Fibroblast of pulmonary artery (primary cell): ENCODE measurements around the gene CFL2.

Experiments used
- DNase-seq: peaks from one replicate; pipeline ENCODE4 v3.0.0-alpha.2; 2010; ENCODE audit warnings: low read depth
- H3K4me3 ChIP-seq: replicated peaks from 2 replicates; pipeline ENCODE4 v1.5.1; 2011; ENCODE audit warnings: low read depth, mild to moderate bottlenecking, control low read depth, low read length, moderate library complexity
- CTCF ChIP-seq: IDR thresholded peaks from 2 replicates; pipeline ENCODE4 v1.5.1; 2011; ENCODE audit warnings: mild to moderate bottlenecking, control low read depth, low read length, inconsistent platforms; ENCODE audit errors: missing control alignments

The CFL2 gene

DNA sequence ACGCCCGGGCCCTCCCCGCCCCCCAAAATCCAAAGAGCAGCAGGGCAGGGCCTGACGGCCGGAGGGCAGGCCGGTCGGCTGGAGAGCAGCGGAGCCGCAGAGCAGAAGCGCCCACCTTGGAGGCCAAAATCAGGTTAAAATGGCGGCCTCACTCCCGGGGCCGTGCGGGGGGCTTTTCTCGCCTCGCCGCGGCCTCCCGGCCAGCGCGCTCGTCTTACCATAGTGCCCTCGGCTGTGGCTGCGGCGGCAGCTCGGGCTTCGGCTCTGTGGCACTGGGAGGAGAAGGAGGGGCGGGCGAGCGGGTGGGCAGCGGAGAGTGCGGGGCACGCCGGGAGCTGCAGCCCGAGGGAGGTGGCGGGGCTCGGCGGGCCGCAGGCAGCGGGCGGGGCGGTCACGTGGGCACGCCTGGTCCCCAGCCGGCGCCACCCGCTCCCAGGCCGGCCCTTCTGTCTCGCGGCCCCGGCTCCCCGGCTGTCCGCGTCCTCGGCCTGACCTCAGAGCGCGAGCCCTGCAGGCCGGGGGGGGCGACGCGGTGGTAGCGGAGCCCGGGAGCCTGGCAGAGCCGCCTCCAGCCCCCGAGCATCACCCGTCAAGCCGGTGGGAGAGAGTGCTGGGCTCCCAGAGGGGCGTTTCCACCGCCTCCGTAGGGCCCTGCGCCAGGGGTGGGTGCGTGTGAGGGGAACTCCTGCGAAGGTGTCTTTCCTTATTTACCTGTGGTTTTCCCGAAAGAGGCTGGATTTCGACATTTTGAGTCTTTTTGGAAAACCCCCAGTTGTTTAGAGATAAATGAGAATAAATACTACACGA is at the start of gene CFL2:
TSS of gene CFL2 (minus strand) at position 274 of the 807 bp plus-strand sequence. CDS start at position 221, 53 bp downstream.
- DNase-seq: peak; percentile 67
- H3K4me3 ChIP-seq: peak within 1 kb of the TSS; percentile 71
- TF ChIP-seq CTCF: no peak

DNA sequence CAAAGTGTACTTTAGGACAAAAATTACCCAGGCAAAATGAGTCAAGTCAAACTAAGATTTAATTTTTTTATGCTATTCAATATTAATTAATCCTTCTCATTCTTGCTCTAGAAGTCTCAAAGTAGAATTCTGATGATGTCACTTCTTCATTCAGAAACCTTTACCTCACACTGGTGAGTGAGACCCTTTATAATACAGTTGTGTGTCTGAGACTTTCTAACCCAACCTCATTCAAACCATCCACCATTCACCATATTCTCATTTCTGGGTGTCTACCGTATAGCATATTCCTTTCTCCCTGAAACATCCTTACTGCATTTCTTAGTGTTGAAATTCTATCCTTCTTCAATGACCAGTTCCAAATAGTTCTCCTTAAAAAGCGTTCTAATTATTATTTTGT is 40.8 kb upstream of the CFL2 start:
- DNase-seq: no peak
- no peak for TF ChIP-seq CTCF
- no peak overlapping the region for H3K4me3 ChIP-seq

GRCh38 chr14:34754687-34755086 is 40.3 kb upstream of the CFL2 start:
- H3K4me3 ChIP-seq: no peak overlapping the region
- TF ChIP-seq CTCF: no peak
- no peak for DNase-seq

GRCh38 chr14:34750670-34751069 is 36.3 kb upstream of the CFL2 start:
- DNase-seq: peak; percentile 79
- no peak for TF ChIP-seq CTCF
- H3K4me3 ChIP-seq: no peak overlapping the region

DNA sequence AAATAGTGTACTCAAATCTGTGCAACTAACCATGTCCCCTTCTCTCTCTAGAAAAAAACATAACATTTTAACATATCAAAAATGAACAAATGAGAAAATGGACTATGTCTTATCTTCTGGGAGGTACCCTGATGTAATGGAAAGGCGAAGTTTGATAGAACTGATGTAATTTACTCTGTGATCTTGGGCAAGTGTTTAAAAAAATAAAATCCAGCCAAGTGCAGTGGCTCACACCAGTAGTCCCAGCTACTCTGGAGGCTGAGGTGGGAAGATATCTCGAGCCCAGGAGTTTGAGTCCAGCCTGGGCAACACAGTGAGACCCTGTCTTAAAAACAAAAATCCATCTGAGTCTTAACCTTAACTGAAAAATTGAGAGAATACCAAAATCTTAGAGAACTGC is 35.8 kb upstream of the CFL2 start:
- no peak for TF ChIP-seq CTCF
- peak; percentile 7 for DNase-seq
- no peak overlapping the region for H3K4me3 ChIP-seq

GRCh38 chr14:34749408-34749807 is 35.0 kb upstream of the CFL2 start:
- peak; percentile 24 for DNase-seq
- TF ChIP-seq CTCF: no peak
- no peak overlapping the region for H3K4me3 ChIP-seq
